Endodermal cell (in vitro differentiated cells): ENCODE measurements around the gene APBA2. TPM values are rescaled to one million over a fixed set of nuclear protein-coding genes. Genes with fewer than 3 reads are reported as not detected.

Source experiments
- DNase-seq: peaks from one replicate; pipeline ENCODE4 v3.0.0-alpha.2; 2017
- H3K27ac ChIP-seq: 2 replicates; pipeline ENCODE4 v1.5.1; 2013; ENCODE audit warnings: mild to moderate bottlenecking, low read depth, low read length, moderate library complexity
- H3K27me3 ChIP-seq: 2 replicates; pipeline ENCODE4 v1.6.1; 2013; ENCODE audit warnings: mild to moderate bottlenecking, low read length, moderate library complexity; ENCODE audit not compliant: insufficient read depth, control insufficient read depth, poor library complexity, severe bottlenecking
- H3K36me3 ChIP-seq: 2 replicates; pipeline ENCODE4 v1.7.0; 2013; ENCODE audit warnings: mild to moderate bottlenecking, low read length, moderate library complexity; ENCODE audit not compliant: control insufficient read depth, insufficient read depth
- H3K4me1 ChIP-seq: one replicate; pipeline ENCODE4 v1.7.0; 2013; ENCODE audit warnings: low read length; ENCODE audit not compliant: control insufficient read depth, insufficient read depth
- H3K4me3 ChIP-seq: 2 replicates; pipeline ENCODE4 v1.5.1; 2013; ENCODE audit warnings: mild to moderate bottlenecking, low read length, moderate library complexity
- H3K9ac ChIP-seq: 2 replicates; pipeline ENCODE4 v1.6.1; 2013; ENCODE audit warnings: mild to moderate bottlenecking, low read length, moderate library complexity; ENCODE audit not compliant: poor library complexity, severe bottlenecking; ENCODE audit errors: extremely low read depth
- H3K9me3 ChIP-seq: 2 replicates; pipeline ENCODE4 v1.6.1; 2013; ENCODE audit warnings: mild to moderate bottlenecking, low read length, moderate library complexity; ENCODE audit not compliant: control insufficient read depth
- H3K27ac Mint-ChIP-seq: 2 replicates; pipeline ENCODE4 v1.8.0; 2020; ENCODE audit warnings: mixed read lengths
- H3K27me3 Mint-ChIP-seq: 2 replicates; pipeline ENCODE4 v1.8.0; 2021; ENCODE audit warnings: mild to moderate bottlenecking, mixed read lengths; ENCODE audit not compliant: insufficient read depth
- H3K36me3 Mint-ChIP-seq: 2 replicates; pipeline ENCODE4 v1.8.0; 2020; ENCODE audit warnings: low read depth, mixed read lengths
- H3K4me1 Mint-ChIP-seq: 2 replicates; pipeline ENCODE4 v1.8.0; 2020; ENCODE audit warnings: mixed read lengths
- H3K4me3 Mint-ChIP-seq: 2 replicates; pipeline ENCODE4 v1.8.0; 2020; ENCODE audit warnings: mild to moderate bottlenecking, moderate library complexity, mixed read lengths
- H3K9me3 Mint-ChIP-seq: 2 replicates; pipeline ENCODE4 v1.8.0; 2020; ENCODE audit warnings: mild to moderate bottlenecking, mixed read lengths
- CTCF ChIP-seq: fragments of 200-600 bp; sonication (generic); conservative IDR thresholded peaks from 2 replicates; pipeline ENCODE4 v1.5.0; 2021; ENCODE audit warnings: antibody characterized with exemption, mild to moderate bottlenecking
- WGBS, 2 experiments: methylation state at CpG; one replicate each; pipeline versions ENCODE4 v1.1.5 to v1.1.7; 2013; ENCODE audit warnings: missing lambda C conversion rate in 2 of 2, mixed read lengths in 1 of 2; ENCODE audit not compliant: insufficient coverage in 1 of 2, insufficient read length in 1 of 2; 5-methylcytosine and 5-hydroxymethylcytosine counted together
- total RNA-seq, 2 donors: library from RNA; stranded (reverse); fragmentation: NEBNext Ultra II Directional in 1 of 2; extraction: Animal tissue kit (Norgen Biotek cat#: 25700) in 1 of 2; gene quantifications; 2 replicates in 1 of 2; 3 replicates in 1 of 2; pipeline ENCODE4 v1.2.1, GENCODE V29; 2021

The APBA2 gene
- total RNA-seq, 2 donors from 2014 or later = 27.1 to 27.3 TPM

GRCh38 chr15:29070471-29071231, 184.9 kb downstream of the APBA2 start:
- H3K27me3 ChIP-seq = no peaks in the 10 kb centered on the region
- no peak overlapping the region for H3K27ac Mint-ChIP-seq
- peak overlapping the region; percentile 73 for H3K27ac ChIP-seq
- H3K36me3 Mint-ChIP-seq = peaks cover 6% of the 10 kb centered on the region
- no peak overlapping the region for H3K4me3 ChIP-seq
- H3K4me1 ChIP-seq = no peaks in the 10 kb centered on the region
- H3K4me3 Mint-ChIP-seq = no peak overlapping the region
- H3K9me3 Mint-ChIP-seq = peaks cover 11% of the 10 kb centered on the region
- peaks cover 5% of the 10 kb centered on the region for H3K4me1 Mint-ChIP-seq
- no peak for TF ChIP-seq CTCF
- no peaks in the 10 kb centered on the region for H3K27me3 Mint-ChIP-seq
- peaks cover 9% of the 10 kb centered on the region for H3K9me3 ChIP-seq
- H3K9ac ChIP-seq = no peak overlapping the region
- WGBS, 2 experiments = 84 to 91% methylated on average over 13 to 17 of the region's 17 CpGs
- no peaks in the 10 kb centered on the region for H3K36me3 ChIP-seq
- DNase-seq = peak; percentile 18

- no peaks in the 10 kb centered on the region for H3K27me3 ChIP-seq
- Mint-ChIP-seq H3K27ac (no peak overlapping the region), H3K27me3 (no peaks in the 10 kb centered on the region)
Observed at GRCh38 chr15:29071232-29071881, 185.6 kb downstream of the APBA2 start.

GRCh38 chr15:29071882-29072273, 186.1 kb downstream of the APBA2 start:
- Histone ChIP-seq H3K27ac (peak overlapping the region; percentile 67), H3K4me1 (no peaks in the 10 kb centered on the region), H3K4me3 (no peak overlapping the region), H3K9ac (no peak overlapping the region), H3K36me3 (no peaks in the 10 kb centered on the region), H3K9me3 (peaks cover 9% of the 10 kb centered on the region), H3K27me3 (no peaks in the 10 kb centered on the region)
- Mint-ChIP-seq H3K4me1 (peaks cover 5% of the 10 kb centered on the region), H3K9me3 (peaks cover 11% of the 10 kb centered on the region), H3K4me3 (no peak overlapping the region), H3K36me3 (peaks cover 6% of the 10 kb centered on the region), H3K27me3 (no peaks in the 10 kb centered on the region), H3K27ac (no peak overlapping the region)
- no peak for TF ChIP-seq CTCF
- DNase-seq = no peak
- 89 to 92% methylated on average over 3 to 7 of the region's 7 CpGs for WGBS, 2 experiments

More at GRCh38 chr15:29071232-29071881, 185.6 kb downstream of the APBA2 start:
- Mint-ChIP-seq H3K36me3 (peaks cover 6% of the 10 kb centered on the region), H3K4me3 (no peak overlapping the region), H3K9me3 (peaks cover 11% of the 10 kb centered on the region), H3K4me1 (peaks cover 5% of the 10 kb centered on the region)
- WGBS, 2 experiments = 80 to 92% methylated on average over 2 to 11 of the region's 11 CpGs
- H3K4me3 ChIP-seq = no peak overlapping the region
- H3K9me3 ChIP-seq = peaks cover 9% of the 10 kb centered on the region
- no peaks in the 10 kb centered on the region for H3K36me3 ChIP-seq
- H3K27ac ChIP-seq = peak overlapping the region; percentile 73
- TF ChIP-seq CTCF = no peak
- no peak for DNase-seq
- no peak overlapping the region for H3K9ac ChIP-seq
- no peaks in the 10 kb centered on the region for H3K4me1 ChIP-seq
